ENCODE data around the gene SH2D3C.
A peak's percentile ranks its signal among the peaks of the same experiment; 100 is the strongest.

Gene SH2D3C

GRCh38 chr9:127805620-127806019 is 27.2 kb upstream of the SH2D3C start:
- no peak for DNase-seq

- peak; percentile 27 for DNase-seq
Observed at GRCh38 chr9:127803507-127804352, 25.3 kb upstream of the SH2D3C start.

GRCh38 chr9:127802576-127803443 is 24.3 kb upstream of the SH2D3C start, which contains the start of gene FPGS:
Gene FPGS (plus strand): TSS chr9:127802882. CDS start chr9:127802925, 43 bp downstream.
- peak; percentile 92 for DNase-seq

GRCh38 chr9:127801955-127802575 is 23.6 kb upstream of the SH2D3C start:
- DNase-seq, result peak; percentile 31

DNA sequence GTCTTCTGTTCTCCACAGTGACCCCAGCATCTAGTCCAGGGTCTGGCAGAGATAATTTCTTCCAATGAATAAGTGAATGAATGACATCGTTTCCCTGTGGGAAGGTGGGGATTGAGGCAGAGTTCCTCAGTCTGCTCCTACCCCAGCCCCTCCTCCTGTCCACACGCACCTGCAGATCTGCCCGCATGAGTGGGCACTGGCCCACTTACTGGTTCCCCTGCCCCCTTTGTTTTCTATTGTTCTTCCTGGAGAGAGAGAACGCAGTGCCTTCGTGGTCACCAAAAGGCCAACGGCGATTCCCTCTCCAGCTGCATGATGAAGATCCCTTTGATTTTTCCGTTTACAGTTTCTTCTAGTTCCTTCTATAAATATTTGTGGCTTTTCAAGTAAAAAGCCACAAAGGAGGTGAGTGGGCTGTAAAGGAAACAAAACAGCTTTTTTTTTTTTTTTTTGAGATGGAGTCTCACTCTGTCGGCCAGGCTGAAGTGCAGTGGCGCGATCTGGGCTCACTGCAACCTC is 18.4 kb upstream of the SH2D3C start:
- no peak for DNase-seq

- no peak for DNase-seq
Observed at GRCh38 chr9:127796225-127796813, 17.9 kb upstream of the SH2D3C start.

DNA sequence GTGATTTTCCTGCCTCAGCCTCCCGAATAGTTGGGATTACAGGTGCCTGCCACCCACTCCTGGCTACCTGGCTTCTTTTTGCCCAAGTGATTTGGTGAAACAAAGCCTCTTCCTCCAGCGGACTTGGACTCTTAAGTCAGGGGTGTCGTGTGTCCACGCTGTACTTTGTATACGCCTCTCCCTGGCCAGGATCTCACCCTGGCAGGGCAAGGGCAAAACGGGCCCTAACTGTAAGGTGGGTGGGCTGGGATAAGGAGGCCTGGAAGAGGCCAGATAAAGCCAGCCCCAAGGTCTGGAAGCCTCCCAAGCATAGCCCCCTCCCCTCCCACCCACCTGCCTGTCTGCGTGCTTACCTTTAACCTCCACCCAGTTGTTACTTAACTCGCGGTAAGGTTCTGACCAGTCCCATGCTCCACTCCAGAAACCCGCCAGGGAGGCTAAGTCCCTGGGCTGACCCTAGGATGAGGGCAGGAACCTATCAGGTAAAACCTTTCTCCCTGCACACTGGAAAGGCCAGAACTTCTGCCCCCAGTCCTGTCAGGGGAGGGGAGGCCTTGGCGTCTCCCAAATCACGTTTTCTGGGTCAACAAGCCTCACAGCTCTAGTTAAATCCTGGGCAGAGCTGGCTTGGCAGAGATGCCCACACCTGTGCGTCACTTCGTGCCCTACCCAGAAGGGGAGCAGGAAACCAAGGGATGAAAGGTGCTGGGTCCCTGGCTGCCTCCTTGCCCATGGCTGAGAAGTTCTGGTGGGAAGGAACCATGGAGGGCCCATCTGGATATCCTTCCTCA is 15.7 kb upstream of the SH2D3C start:
- DNase-seq, result no peak

- no peak for DNase-seq
Observed at GRCh38 chr9:127793093-127793708, 14.7 kb upstream of the SH2D3C start.

GRCh38 chr9:127792417-127793031 is 14.1 kb upstream of the SH2D3C start:
- no peak for DNase-seq

DNA sequence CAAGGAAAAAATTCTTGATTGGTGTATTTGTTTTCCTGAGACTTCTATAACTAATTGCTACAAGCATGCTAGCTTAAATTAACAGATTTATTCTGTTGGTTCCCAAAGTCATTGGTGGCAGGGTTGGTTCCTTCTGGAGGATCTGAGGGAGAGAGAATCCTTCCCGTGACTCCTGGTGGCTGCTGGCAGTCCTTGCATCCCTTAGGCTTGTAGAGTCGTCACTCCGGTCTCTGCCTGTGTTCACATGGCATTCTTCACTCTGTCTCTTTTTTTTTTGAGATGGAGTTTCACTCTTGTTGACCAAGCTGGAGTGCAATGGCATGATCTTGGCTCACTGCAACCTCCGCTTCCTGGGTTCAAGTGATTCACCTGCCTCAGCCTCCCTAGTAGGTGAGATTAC is 12.6 kb upstream of the SH2D3C start:
- DNase-seq, result no peak

GRCh38 chr9:127790094-127790855 is 11.8 kb upstream of the SH2D3C start:
- DNase-seq, result no peak

- DNase-seq, result no peak
Observed at GRCh38 chr9:127789179-127789578, 10.7 kb upstream of the SH2D3C start.

DNA sequence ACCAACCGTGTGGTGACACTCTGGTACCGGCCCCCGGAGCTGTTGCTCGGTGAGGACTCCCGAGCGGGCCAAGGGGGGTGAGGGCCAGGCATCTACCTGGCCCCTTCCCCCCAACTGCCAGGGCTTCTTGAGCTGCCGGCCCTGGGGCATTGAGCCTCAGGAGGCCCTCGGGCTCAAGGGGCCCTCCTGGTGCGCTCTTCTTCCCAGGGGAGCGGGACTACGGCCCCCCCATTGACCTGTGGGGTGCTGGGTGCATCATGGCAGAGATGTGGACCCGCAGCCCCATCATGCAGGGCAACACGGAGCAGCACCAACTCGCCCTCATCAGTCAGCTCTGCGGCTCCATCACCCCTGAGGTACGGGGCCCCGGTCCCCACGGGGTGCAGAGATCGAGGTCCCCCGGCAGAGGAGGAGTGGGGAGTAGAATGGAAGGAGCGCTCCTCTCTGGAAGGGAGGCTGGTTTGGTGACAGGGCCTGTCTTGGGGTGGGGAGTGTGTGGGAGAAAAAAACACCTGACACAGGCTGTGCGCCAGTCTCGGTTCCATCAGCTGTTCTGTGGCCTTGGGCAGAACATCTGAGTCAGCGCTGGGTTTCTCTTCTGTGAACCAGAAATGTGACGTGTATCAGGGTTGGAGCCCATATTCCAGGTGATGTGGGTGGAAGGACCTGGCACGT is 10.0 kb upstream of the SH2D3C start:
- DNase-seq, result no peak

DNA sequence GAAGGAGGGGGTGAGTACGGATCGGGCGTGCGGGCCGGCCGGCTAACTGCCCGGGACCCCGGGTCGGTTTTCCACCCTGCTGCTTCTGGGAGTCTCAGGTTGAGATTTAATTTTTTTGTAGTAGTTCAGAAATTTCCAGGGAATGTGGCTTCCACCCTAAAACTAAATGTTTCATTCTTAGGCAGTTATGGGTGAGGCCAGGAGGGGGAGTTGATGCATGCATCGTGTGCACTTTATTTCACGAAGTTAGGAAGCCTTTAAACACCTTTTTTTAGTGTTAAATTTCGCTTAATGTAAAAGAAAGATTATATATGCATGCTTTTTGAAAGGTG is 8.3 kb upstream of the SH2D3C start:
- no peak for DNase-seq

GRCh38 chr9:127785933-127786772 is 7.7 kb upstream of the SH2D3C start, which contains the start of gene CDK9:
Gene CDK9 (plus strand): TSS chr9:127786034. CDS start chr9:127786149, 115 bp downstream.
- peak; percentile 90 for DNase-seq

DNA sequence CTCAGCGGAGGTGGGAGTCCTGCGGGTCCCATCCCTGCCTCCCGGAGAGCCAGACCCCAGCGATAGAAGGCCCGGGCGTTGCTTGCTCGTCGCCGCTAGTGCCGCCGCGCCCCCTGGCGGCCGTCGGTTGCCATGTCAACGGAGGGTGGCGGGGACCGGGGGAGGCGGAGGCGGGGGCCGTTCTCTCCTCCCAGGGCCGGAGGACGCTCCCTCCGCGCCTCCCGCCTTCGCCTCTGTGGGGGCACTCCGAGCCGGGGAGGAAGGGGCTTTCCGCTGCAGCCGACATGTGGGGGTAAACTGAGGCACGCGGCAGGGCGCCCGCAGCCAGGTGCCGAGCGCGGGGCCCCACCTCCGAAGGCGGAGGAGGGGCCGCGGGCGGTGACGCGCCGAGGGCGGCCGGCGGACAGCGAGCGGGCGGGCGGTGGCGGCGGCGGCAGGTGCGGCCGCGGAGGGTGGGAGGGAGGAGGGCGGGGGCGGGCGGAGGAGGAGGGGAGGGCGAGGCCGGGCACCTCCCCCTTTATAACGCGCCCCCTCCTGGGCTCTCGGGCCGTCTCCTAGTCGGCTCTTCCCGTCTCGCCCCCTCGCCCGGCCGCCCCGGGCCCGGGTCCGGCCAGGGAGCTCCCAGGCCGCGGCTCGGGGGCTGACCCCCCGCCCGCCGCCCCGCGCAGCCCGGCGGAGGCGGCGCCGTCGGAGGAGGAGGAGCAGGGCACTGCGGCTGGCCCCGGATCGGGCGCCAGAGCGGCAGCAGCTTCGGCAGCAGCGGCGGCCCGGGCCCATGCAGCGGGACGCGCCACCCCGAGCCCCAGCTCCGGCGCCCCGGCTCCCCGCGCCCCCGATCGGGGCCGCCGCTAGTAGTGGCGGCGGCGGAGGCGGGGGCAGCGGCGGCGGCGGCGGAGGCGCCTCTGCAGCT is 6.8 kb upstream of the SH2D3C start:
- DNase-seq, result peak; percentile 76
